Effector CD8-positive, alpha-beta T cell (primary cell): ENCODE data around the gene FAM20C.

ENCODE experiments used
- DNase-seq: peaks from one replicate; lab custom pipeline; 2025; lab: John Stamatoyannopoulos, UW

FAM20C gene

GRCh38 chr7:209906-210305 lies 17.5 kb downstream of the FAM20C start:
- DNase-seq: no peak

DNA sequence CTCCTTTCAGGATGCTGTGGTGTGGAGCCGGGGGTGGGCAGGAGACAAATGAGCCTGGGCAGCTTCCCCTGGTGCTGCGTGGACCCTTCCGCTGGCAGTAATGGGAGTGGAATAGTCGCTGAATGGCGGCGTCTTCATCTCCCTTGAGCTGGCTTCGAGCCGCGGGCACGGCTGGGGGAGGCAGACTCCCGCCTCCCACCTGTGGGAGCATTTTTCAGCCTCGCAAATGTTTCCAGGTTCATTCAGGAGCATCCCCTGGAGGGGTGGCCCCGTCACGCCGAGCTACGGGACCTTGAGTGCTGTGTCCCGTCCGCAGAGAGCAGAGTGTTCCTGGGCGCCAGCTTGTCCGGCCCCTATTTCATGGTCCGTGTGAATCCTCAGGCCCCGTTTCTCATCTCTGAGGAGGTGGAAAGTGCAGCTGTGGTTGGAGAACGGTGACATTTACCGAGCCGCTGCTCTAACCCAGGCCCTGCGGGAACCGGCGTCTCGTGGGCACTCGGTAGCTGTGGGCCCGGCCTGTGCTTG lies 18.1 kb downstream of the FAM20C start:
- DNase-seq: no peak

- no peak for DNase-seq
Observed at GRCh38 chr7:211033-211714, 18.8 kb downstream of the FAM20C start.

GRCh38 chr7:211715-212058 lies 19.3 kb downstream of the FAM20C start:
- no peak for DNase-seq

GRCh38 chr7:212754-213153 lies 20.4 kb downstream of the FAM20C start:
- DNase-seq: no peak

DNA sequence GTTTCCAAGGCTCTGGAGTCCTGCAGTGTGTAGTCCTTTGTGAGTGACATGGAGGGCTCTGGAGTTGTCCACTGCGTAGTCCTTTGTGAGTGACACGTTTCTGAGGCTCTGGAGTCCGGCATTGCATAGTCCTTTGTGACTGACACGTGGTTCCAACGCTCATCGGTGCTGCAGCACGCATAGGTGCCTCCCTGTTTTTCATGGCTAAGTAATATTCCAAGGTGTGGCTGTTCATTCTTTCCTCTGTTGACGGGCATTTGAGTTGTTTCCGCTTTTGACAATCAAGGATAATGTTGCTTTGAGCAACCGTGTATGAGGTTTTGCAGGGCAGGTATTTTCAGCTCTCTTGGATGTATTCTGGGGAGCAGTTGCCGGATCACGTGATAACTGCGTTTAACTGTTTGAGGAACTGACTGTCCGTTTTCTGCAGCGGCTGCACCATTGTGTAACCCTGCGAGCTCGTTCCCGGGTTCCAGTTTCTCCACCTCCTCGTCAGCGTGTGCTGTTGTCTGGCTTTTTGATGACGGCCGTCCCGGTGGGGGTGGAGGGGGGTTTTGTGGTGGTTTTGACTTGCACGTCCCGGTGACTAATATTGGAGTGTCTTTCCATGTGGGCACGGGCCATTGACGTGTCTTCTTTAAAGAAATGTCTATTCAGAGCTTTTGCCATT lies 21.1 kb downstream of the FAM20C start:
- no peak for DNase-seq

GRCh38 chr7:214410-215212 lies 22.2 kb downstream of the FAM20C start:
- DNase-seq: no peak

DNA sequence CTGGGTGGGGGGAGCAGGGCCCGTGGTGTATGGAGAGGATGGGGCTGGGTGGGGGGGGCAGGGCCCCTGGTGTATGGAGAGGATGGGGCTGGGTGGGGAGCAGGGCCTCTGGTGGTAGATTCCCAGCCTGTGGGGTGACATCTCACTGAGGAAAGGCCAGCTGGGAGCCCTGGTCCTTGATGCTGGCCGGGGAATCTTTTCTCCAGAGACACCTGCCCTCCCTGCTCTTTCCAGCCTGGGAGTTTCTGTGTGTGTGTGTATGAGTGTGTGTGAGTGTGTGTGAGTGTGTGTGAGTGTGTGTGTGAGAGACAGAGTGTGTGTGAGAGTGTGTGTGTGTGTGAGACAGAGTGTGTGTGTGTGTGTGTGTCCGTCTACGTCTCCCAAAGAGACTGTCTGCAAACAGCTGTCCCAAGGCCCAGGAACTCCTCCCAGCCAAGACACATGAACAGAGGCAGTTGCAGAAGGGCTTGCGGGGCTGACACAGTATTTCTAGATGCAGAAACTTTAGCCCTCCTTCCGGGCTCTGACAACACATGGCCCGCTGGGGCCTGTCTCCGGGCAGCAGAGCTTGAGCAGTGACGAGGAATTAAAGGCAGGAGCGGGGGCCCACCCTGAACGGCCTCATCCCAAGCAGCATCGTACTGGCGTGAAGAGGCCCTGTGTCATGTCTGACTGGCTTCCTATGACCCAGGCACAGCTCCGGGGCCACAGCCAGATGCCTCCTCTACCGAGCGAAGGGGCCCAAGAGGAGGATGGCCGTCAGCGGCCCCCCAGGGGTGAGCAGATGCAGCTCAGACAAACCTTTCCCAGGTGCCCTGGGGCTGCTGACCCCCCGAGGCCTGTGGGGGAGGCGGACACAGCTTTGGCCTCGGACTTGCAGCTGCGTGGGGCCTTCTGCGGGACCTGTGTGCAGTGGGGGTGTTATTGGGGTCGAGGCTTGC lies 24.3 kb downstream of the FAM20C start:
- no peak for DNase-seq

- no peak for DNase-seq
Observed at GRCh38 chr7:217781-218180, 25.4 kb downstream of the FAM20C start.

GRCh38 chr7:218316-218715 lies 25.9 kb downstream of the FAM20C start:
- no peak for DNase-seq

DNA sequence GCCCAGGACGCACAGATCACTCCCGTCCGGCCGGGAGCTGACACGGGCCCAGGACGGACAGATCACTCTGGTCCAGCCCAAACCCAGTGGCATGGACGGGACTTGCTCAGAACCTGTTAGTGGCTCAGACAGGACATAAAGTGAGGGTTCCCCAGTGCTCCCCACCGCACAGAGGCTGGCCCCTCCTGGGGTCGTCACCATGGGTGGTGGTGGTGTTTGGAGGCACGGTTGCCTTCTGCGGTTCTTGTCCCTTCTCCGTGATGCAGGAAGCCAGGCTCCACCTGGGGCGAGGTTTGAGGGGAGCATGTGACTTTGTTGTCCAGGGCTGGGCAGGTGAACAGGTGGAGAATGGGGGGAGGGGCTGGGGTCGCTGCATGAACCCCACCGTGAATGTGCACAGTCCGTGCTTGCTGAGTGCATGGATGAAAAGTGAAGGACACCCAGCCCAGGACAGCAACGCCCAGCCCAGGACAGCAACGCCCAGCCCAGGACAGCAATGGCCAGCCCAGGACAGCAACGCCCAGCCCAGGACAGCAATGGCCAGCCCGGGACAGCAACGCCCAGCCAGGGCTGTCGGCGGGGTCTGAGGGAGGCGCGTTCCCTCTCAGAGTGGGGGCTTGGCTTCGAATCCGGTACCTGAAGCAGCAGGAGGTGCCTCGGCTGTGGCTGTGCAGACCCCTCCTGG lies 26.7 kb downstream of the FAM20C start:
- DNase-seq: no peak

- no peak for DNase-seq
Observed at GRCh38 chr7:219581-220150, 27.3 kb downstream of the FAM20C start.

DNA sequence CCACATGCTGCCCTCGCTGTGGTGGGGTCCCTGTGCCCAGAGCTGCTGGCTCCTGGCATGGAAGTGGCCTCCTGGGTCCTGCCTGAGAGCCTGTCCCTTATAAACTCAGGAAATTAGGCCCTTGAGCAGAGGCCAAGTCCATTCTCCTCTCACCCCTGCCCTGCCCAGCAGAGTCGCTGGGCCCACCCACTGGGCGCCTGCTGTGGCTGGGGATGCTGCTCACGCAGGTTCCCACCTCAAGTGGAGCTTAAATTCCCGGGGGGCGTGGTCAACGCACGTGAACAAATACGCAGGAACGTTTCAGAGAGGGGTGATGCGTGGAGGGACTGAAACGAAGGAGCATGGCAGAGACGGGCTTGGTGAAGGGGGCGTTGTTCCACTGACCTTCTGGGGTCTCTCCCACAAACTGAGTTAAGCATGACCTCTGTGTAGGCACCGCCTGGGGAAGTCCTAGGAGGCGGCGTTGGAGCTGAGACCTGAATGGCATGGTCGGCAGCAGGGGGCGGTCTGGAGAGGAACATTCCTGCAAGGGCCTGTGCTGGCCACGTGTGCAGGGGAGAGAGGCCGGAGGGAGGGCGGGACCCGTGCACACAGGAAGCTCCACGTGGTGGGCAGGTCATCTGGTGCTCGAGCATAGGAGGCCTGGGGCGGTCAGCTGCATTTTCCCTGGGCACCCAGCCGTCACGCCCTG lies 27.9 kb downstream of the FAM20C start:
- no peak for DNase-seq

DNA sequence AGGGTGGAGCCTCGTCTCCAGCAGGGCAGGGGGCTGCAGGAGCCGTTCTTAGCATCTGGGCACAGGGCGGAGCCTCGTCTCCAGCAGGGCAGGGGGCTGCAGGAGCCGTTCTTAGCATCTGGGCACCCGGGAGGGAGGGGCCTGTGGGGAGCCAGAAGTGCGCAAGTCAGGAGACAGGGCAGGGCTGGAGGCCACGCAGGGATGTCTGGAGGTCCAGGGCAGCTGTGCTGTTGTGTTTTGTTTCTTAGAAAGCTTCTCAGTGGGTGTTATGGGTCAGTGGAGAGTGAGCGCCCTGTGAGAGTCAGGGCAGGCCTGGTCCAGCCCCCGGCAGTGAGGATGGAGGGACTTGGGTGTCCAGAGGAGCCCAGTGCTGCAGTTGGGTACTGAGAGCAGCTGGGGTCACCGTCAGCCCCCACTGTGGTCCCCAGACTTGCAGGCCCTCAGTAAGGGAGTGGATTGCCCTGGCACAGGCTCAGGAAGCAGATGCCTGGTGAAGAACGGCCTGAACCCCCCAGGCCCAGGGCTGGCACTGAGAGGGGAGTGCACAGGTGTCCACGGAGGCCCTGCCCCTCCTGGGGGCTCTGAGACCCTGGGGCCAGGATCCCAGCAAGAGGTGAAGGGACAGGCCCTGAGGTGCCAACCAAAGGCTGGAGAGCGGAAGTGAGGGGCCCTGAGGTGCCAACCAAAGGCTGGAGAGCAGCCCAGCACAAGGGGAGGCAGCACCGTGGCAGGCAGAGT lies 29.8 kb downstream of the FAM20C start:
- DNase-seq: no peak

GRCh38 chr7:222716-223041 lies 30.3 kb downstream of the FAM20C start:
- no peak for DNase-seq

DNA sequence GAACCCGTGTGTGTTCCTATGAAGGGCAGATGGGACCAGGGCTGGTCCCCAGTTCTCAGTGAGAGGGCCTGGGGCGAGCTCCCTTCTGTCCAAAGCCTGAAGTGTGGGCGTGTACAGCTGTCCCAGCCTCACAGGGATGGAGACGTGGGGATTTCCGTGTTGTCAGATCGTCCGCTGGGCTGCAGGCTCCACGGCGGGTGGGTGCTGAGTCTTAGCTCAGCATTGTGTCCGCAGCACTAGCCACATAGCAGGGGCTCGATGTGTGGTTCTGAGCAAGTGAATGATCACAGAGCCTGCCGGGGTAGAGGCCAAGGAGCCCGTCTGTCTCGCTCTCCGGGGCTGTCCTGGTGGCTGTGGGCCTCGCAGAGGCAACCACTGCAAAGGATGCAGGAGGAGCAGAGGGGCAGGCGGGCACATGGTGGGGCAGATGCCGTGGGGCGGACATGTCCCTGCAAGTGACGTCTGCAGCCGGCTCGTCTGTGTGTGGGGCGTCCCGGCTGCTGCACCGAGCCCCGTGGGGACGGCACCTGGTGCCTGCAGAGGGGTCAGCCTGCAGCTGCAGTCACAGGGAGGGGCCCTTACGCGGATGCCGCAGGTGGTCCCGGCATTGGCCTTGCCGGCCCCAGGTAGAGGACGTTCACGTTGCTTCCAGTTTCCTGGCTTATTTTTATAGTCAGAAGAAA lies 30.9 kb downstream of the FAM20C start:
- DNase-seq: no peak

DNA sequence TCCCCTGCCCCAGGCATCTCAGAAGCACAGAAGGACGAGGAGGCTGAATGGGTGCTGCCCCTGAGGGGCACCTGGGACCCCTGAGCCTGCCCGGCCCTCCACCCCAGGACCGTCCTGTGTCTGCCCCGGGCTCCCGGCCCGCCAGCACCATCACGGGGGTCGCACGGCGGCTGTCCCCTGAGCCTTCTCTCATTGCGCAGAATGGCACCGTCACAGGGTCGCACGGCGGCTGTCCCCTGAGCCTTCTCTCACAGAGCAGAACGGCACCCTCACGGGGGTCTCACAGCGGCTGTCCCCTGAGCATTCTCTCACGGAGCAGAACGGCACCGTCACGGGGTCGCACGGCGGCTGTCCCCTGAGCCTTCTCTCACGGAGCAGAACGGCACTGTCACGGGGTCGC lies 31.5 kb downstream of the FAM20C start:
- DNase-seq: no peak

DNA sequence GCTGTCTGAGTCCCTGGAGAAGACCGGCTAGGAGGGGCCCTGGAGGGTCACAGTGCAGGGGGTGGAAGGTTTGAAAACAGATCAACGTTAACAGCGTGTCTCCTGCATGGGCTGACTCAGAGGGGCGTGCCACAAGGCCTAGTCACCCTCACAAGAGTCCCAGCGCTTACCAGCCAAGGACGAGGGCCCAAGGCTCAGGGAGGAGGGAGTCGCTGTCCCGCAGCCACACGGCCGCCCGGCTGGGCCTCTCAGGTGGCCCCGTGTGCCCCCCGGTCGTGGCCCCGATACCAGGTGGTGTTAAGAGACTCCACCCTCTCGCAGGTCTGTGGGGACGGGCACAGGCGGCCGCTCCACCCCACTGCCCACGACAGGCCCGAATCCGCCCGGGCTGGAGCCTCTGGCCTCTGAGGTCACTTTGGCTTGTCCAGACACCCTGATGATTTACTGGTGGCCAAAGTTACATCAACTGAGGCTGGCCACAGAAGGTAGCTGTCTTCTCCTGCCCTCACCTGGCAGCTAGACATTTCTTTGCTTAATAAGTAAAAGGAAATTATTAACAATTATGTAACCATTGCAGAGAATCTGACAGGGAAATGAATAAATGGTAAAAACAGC lies 34.0 kb downstream of the FAM20C start:
- DNase-seq: no peak

DNA sequence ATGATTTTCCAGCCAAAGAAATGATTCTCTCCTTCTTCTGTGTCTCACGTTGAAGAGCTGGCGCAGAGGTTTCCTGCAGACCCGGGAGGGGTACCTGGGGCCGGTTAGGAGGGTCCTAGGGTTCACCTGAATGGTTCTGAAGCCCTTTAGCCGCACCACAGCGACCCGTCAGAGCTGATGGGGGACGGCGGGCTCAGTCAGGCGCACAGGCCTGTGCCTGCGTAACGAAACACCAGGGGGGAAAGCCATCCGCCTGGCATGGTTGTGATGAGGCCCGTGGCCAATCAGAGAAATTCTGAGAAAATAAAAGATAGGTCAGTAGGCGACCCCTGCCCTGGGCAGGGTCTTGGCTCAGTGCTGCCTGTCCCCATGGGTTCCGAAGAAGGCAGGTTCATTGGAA lies 35.6 kb downstream of the FAM20C start:
- DNase-seq: no peak
